Myocyte (in vitro differentiated cells): ENCODE results near the gene RRAGB. TPM values are rescaled to one million over a fixed set of nuclear protein-coding genes. Genes with fewer than 3 reads are reported as not detected.
"Not testable (repeated sequence)": the region's sequence is repeated elsewhere in the genome, so short reads cannot be mapped to it uniquely, and the experiment has no call there.

Source experiments
- DNase-seq: peaks from one replicate; pipeline ENCODE4 v3.0.0-alpha.2; 2012; ENCODE audit warnings: low read depth
- total RNA-seq: library from RNA; depleted of rRNA; stranded (reverse); fragments of >200 nt; gene quantifications from 2 replicates; pipeline ENCODE4 v1.2.3, GENCODE V29; 2014

Gene RRAGB
- total RNA-seq, 1 donor from 2014 or later = 30.5 TPM

DNA sequence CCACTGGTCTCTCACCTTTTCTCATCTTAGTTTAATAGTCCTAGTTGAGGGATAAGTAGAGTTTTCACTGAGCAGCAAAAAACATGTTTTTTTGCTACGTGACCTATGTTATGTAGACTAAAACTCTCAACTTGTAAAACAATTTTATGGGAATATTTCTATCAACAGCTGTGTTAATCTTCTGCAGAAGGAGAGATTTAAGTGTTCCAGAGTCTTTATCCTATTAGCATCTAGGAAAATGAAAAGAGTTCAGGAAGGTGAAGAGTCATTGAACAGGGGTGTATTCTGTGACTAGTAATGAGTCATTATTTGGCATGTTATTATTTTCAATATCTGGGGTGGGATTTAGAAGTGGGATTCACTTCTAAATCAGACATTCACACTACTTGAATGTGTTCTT, 41.9 kb downstream of the RRAGB start:
- no peak for DNase-seq

DNA sequence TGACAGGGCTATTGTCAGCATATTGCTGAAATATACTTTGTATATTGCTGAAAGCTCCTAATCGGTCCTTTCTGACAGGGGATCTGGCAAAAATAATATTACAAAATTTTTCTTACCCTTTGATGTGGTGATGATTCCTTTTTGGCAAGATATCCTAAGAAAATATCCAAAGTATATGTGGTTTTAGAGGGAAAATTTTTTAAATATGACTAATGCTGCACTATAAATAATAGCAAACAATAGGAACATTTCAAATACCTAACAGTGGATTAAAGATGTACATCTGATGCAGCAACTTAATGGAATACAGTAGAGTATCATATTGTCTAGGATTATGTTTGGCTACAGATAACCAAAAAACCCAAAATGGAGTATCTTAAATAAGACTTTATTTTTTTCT, 49.6 kb downstream of the RRAGB start:
- no peak for DNase-seq

DNA sequence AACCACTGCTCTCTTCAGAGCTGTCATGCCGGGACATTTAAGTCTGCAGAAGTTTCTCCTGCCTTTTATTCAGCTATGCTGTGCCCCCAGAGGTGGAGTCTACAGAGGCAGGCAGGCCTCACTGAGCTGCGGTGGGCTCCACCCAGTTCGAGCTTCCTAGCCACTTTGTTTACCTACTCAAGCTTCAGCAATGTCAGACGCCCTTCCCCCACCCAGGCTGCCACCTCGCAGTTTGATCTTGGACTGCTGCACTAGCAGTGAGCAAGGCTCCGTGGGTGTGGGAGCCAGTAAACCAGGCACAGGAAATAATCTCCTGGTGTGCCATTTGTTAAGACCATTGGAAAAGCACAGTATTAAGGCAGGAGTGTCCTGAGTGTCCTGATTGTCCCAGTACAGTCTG, 56.9 kb downstream of the RRAGB start:
- not testable (repeated sequence) for DNase-seq

DNA sequence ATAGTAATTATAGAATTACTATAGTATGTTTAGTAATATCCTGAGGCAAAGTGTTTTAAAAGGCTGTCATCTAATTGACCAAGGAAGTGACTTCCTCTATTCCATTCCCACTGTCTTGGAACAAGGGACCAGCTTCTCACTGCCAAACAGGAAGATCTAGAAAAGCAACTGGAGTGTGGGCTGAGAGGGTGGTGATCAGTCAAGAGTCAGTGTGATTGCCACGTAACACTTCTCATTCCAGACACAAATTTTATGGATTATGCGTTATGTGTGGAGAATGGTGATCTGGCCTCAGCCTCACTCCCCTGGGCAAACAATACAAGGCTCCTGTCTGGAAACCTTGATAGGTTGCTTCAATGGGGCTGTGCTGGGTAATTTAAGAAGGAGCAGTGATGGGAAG, 60.0 kb downstream of the RRAGB start:
- DNase-seq = no peak

DNA sequence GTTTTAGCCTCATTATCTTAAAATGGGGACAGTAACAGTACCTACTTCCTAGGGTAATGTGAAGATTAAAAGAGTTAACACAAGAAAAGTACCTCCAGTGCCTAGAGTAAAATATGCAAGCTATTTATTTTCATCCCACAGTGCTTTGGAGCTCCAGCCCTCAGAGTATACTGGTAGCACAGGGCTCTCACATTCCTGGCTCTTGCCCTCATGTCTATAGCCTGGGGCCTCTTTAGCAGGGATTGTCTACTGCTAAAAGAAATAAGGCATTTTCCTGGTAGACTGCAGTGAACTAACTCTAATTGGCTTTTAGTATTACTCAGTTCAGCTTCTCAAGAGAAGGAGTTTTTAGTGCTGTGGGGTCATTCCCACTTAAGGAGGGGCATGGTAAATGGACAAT, 60.8 kb downstream of the RRAGB start:
- DNase-seq = no peak

DNA sequence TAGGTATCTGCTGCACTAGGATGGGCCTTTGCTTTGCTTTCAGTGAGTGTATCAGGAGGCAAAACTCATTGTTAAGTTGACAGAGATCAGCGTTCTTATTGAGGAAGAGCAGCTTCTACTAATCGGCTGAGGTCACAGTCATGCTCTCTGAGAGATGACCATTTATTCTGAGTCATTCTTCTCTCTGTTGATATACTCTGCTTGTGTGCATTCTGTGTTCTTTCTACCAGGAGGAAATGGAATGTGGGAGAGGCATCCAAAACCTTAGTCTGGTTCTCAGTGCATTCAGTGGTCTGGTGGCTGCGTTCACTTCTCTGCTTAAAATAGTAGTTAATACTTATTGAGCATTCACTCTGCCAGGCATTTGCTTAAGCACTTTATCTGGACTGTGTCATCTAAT, 66.2 kb downstream of the RRAGB start:
- DNase-seq = peak; percentile 54

DNA sequence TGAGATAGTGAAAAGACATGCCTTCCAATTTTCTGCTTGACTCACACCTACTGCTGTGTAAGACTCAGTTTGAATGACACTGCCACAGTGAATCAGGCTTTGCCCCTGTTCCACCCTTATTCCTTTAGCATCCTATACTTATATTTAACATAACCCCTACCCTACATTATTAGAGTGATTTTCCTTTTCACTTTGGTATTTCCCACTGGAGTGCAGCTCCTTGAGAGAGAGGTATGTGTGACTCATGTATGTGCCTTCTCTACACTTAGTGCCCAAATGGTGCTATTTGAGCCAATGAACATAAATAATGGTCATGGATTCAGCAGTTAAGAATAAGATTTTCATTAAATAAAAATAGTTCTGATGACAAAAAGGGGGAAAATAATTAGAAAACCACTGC, 69.5 kb downstream of the RRAGB start:
- no peak for DNase-seq

DNA sequence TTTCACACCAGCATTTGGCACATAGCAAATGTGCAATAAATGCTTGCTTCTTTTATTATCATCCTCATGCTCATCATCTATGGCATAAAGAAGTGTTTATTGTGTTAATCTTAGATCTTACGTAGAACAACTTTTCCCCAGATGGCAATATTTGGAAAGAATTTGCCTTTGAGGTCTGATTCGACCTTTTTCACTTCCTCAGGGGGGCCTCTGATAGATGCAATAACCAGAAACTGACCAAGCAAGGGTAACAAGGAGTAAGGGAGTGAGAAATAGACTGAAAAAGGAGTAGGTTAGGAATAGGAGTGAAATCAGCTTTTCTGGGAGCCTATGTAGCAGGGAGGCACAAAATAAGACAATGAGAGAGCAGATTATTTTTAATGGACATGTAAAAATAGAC, 70.2 kb downstream of the RRAGB start:
- DNase-seq = no peak

DNA sequence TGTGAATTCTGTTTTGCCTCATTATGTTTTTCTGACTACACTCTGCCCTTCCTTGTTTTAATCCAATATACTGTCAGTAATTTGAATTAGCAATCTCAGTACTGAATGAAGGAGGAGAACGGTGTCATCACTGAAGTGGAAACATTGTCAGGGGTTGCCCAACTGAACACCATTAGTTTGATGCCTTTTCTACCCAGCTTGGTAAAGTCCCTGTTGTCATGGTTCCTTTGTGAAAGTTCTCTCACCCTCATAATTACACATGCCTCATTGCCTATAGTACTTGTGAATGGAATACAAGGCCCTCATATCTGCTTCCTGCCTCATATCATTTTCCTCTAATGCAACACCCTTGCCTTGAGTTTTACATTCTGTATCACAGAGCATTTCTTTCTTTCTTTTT, 76.9 kb downstream of the RRAGB start:
- DNase-seq = no peak

DNA sequence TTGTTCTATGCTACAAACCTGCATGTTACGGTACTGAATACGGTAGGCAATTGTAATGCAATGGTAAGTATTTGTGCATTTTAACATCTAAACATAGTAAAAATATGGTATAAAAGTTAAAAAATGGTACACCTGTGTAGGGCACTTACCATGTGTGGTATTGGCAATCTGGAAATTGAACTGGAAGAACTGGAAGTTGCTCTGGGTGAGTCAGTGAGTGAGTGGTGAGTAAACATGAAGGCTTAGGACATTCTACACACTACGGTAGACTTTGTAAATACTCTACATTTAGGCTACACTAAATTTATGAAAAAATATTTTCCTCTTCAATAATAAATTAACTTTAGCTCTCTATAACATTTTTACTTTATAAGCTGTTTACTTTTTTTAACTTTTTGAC, 78.9 kb downstream of the RRAGB start:
- DNase-seq = no peak

DNA sequence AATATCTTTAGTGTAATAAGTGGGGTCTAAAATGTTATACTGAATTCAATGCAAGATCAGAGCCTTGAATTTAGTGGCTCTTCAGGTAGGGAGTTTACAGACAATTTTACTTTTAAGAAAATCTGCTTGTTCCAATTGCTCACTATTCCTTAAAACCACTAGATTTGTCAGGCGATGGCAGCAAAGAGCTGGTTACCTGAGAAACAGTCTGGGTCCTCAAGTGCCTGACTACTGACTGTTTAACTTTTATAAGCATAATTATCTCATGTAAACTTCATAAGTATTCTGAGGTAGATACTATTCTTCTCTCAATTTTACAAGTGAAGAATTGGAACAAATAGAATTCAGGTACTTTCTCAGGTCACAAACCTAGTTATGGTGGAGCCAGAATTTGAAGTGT, 84.3 kb downstream of the RRAGB start:
- no peak for DNase-seq

Other genes starting within 250 kb of the RRAGB start
- gene USP51, start 227.9 kb upstream of the RRAGB start, total RNA-seq = 0.64 and 0.83 TPM in 2 replicates
- not detected in 2 replicates for gene FOXR2, start 94.3 kb upstream of the RRAGB start, total RNA-seq